Measurements from ENCODE around the gene POMT1. TPM values are rescaled to one million over a fixed set of nuclear protein-coding genes. Genes with fewer than 3 reads are reported as not detected.

The POMT1 gene
- total RNA-seq, 1 donor = 24.2 TPM

- peak; percentile 10 for DNase-seq (ENCODE audit: low read depth)
- no peak overlapping the region for H3K4me3 ChIP-seq (ENCODE audit: low read depth, low read length)
- no peak for TF ChIP-seq CTCF (IDR thresholded peaks at IDR 0.05; ENCODE audit: insufficient read depth, low read length)
Measured at GRCh38 chr9:131464354-131465000, 38.2 kb upstream of the POMT1 start.

GRCh38 chr9:131465401-131465800, 37.3 kb upstream of the POMT1 start:
- TF ChIP-seq CTCF (IDR thresholded peaks at IDR 0.05; ENCODE audit: insufficient read depth, low read length) = no peak
- no peak overlapping the region for H3K4me3 ChIP-seq (ENCODE audit: low read depth, low read length)

GRCh38 chr9:131467214-131467935, 35.3 kb upstream of the POMT1 start:
- DNase-seq (ENCODE audit: low read depth) = no peak
- no peak overlapping the region for H3K4me3 ChIP-seq (ENCODE audit: low read depth, low read length)
- TF ChIP-seq CTCF (IDR thresholded peaks at IDR 0.05; ENCODE audit: insufficient read depth, low read length) = no peak

More at GRCh38 chr9:131465401-131465800, 37.3 kb upstream of the POMT1 start:
- DNase-seq (ENCODE audit: low read depth) = no peak

- DNase-seq (ENCODE audit: low read depth) = no peak
- TF ChIP-seq CTCF (IDR thresholded peaks at IDR 0.05; ENCODE audit: insufficient read depth, low read length) = no peak
Measured at GRCh38 chr9:131468031-131468430, 34.7 kb upstream of the POMT1 start.

GRCh38 chr9:131469356-131469755, 33.4 kb upstream of the POMT1 start:
- TF ChIP-seq CTCF (IDR thresholded peaks at IDR 0.05; ENCODE audit: insufficient read depth, low read length) = no peak
- DNase-seq (ENCODE audit: low read depth) = no peak
- H3K4me3 ChIP-seq (ENCODE audit: low read depth, low read length) = no peak overlapping the region

More at GRCh38 chr9:131468031-131468430, 34.7 kb upstream of the POMT1 start:
- no peak overlapping the region for H3K4me3 ChIP-seq (ENCODE audit: low read depth, low read length)

- DNase-seq (ENCODE audit: low read depth) = no peak
- no peak for TF ChIP-seq CTCF (IDR thresholded peaks at IDR 0.05; ENCODE audit: insufficient read depth, low read length)
- no peak overlapping the region for H3K4me3 ChIP-seq (ENCODE audit: low read depth, low read length)
Measured at GRCh38 chr9:131469951-131470350, 32.8 kb upstream of the POMT1 start.
